Left ventricle myocardium inferior (tissue), 1 donor: Measurements from ENCODE around the gene NDUFA13. TPM values are rescaled to one million over a fixed set of nuclear protein-coding genes. Genes with fewer than 3 reads are reported as not detected.

Source experiments
- DNase-seq: peaks from one replicate; pipeline ENCODE4 v3.0.0-alpha.2; 2020
- H3K27ac ChIP-seq: fragments of 200-600 bp; replicated peaks from 2 replicates; pipeline ENCODE4 v1.8.0; 2021
- H3K27me3 ChIP-seq: fragments of 200-600 bp; 2 replicates; pipeline ENCODE4 v1.8.0; 2021; ENCODE audit warnings: low read depth
- H3K36me3 ChIP-seq: fragments of 200-600 bp; 2 replicates; pipeline ENCODE4 v1.8.0; 2021
- H3K4me1 ChIP-seq: fragments of 200-600 bp; 2 replicates; pipeline ENCODE4 v1.8.0; 2021
- H3K4me3 ChIP-seq: fragments of 200-600 bp; 2 replicates; pipeline ENCODE4 v1.8.0; 2021; ENCODE audit warnings: mild to moderate bottlenecking, moderate library complexity
- H3K9me3 ChIP-seq: fragments of 200-600 bp; replicated peaks from 2 replicates; pipeline ENCODE4 v1.8.0; 2021
- intact Hi-C: fragments of 100-400 bp; cut with micrococcal nuclease; formaldehyde crosslinking; loops from one replicate; pipeline ENCODE4 v1.11.0; 2022
- total RNA-seq: library from RNA; stranded (reverse); fragmentation: NEBNext Ultra II Directional; extraction: Animal tissue kit (Norgen Biotek cat#: 25700); gene quantifications from one replicate; pipeline ENCODE4 v1.2.1, GENCODE V29; 2021
- TF ChIP-seq, protein P1 (sequence below): fragments of 200-600 bp; IDR thresholded peaks from 2 replicates; pipeline ENCODE4 v1.8.0; 2021; ENCODE audit warnings: antibody characterized with exemption, mild to moderate bottlenecking, borderline replicate concordance
- donor health status: DM: no; HTN: yes; CAD: no; lungs with severe emphysema.

The NDUFA13 gene
- total RNA-seq, 1 donor from 2014 or later = 1,029 TPM

DNA sequence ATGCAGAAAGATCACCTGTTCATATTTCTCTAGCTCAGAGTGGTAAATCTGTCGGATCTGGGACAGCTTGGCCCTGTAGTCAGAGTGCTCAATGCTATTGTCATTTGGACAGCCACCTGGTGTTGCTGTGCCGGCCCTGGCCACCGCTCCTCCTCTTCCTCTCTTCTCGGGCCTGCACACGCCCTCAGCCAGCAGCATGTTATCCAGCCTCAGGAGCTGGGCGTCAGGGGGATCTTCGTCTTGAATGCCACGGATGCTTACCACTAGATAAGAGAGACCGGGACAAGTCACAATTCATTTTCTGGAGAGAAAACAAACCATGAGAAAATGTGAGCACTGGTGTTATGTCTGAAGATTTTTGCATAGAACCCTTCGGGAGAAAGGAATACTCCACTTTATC lies 54.5 kb downstream of the NDUFA13 start:
- Histone ChIP-seq H3K9me3 (no peaks in the 10 kb centered on the region), H3K27me3 (no peaks in the 10 kb centered on the region), H3K27ac (no peak overlapping the region), H3K4me1 (no peaks in the 10 kb centered on the region), H3K4me3 (no peak overlapping the region), H3K36me3 (no peaks in the 10 kb centered on the region)
- no peak for DNase-seq
- TF ChIP-seq, protein P1, sequence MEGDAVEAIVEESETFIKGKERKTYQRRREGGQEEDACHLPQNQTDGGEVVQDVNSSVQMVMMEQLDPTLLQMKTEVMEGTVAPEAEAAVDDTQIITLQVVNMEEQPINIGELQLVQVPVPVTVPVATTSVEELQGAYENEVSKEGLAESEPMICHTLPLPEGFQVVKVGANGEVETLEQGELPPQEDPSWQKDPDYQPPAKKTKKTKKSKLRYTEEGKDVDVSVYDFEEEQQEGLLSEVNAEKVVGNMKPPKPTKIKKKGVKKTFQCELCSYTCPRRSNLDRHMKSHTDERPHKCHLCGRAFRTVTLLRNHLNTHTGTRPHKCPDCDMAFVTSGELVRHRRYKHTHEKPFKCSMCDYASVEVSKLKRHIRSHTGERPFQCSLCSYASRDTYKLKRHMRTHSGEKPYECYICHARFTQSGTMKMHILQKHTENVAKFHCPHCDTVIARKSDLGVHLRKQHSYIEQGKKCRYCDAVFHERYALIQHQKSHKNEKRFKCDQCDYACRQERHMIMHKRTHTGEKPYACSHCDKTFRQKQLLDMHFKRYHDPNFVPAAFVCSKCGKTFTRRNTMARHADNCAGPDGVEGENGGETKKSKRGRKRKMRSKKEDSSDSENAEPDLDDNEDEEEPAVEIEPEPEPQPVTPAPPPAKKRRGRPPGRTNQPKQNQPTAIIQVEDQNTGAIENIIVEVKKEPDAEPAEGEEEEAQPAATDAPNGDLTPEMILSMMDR = no peak
- intact Hi-C loops = no loop called here

DNA sequence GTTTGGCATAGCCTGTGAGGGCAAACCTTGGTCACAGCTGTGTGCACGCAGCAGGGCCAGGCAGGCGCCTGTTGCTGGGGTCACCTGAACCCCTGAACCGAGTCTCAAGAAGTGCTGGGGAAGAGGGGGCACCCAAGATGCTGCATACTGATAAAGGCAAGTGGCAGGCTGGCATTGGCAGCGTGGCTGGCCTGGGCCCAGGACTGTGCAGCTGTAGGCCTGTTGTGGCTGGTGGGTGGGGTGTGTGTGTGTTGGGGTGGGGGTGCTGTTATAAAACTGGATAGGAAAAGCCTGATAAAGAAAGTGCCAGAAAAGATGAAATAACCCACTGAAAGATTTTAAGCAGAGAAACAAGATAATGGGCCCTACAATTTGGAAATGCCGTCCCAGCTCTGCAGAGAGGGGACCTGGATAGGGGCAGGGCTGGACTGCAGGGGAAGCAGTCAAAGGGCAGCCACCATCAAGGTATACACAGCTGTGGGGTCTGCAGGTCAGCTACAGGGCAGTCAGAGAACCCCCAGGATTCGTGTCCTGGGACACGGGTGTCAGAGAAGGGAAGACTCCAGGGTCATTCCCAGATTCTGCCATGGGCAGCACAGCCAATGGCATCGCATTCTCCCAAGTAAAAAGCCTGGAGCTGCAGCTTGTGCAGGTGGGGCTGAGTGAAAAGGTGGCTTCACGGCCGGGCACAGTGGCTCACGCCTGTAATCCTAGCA lies 55.2 kb downstream of the NDUFA13 start:
- no peak for DNase-seq
- TF ChIP-seq, protein P1 = no peak
- H3K27me3 ChIP-seq = no peaks in the 10 kb centered on the region
- H3K9me3 ChIP-seq = no peaks in the 10 kb centered on the region
- intact Hi-C loops = no loop called here
- H3K4me1 ChIP-seq = no peaks in the 10 kb centered on the region
- no peaks in the 10 kb centered on the region for H3K36me3 ChIP-seq
- no peak overlapping the region for H3K27ac ChIP-seq
- no peak overlapping the region for H3K4me3 ChIP-seq

DNA sequence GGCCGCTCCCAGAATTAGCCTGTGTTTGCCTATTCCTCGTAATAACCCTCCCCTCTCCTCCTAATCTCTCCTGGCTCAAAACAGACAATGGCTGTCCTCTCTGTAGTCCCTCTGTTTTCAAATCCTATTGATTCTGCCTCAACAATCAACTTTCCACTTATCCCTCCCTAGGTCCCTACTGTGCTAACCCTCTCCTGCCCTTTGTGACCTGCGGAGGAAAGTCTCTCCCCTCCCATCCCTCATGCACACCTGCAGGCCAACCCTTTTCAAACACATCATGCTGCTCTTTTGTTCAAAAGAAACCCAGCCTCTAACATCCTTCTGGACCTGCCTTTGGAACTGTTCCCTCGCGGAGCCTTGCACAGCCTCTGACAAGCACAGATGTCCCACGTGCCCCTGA lies 59.4 kb downstream of the NDUFA13 start:
- no peaks in the 10 kb centered on the region for H3K27me3 ChIP-seq
- no peak overlapping the region for H3K4me3 ChIP-seq
- intact Hi-C loops = no loop called here
- DNase-seq = no peak
- TF ChIP-seq, protein P1 = no peak
- H3K36me3 ChIP-seq = no peaks in the 10 kb centered on the region
- H3K9me3 ChIP-seq = no peaks in the 10 kb centered on the region
- no peaks in the 10 kb centered on the region for H3K4me1 ChIP-seq
- H3K27ac ChIP-seq = no peak overlapping the region

Other genes with a start within 250 kb of the NDUFA13 start
- 0.30 TPM for gene TM6SF2, start 242.9 kb upstream of the NDUFA13 start, total RNA-seq
- 44.7 TPM for gene SUGP1, start 195.7 kb upstream of the NDUFA13 start, total RNA-seq
- gene MAU2, start 195.4 kb upstream of the NDUFA13 start, total RNA-seq = 33.0 TPM
- 24.1 TPM for gene GATAD2A, start 110.5 kb upstream of the NDUFA13 start, total RNA-seq
- 0.77 TPM for gene TSSK6, start 677 bp upstream of the NDUFA13 start, total RNA-seq
- gene YJEFN3, start 12.7 kb downstream of the NDUFA13 start, total RNA-seq = 7.8 TPM
- 0.08 TPM for gene CILP2, start 22.0 kb downstream of the NDUFA13 start, total RNA-seq
- not detected for gene PBX4, start 102.5 kb downstream of the NDUFA13 start, total RNA-seq
- 0.88 TPM for gene LPAR2, start 112.0 kb downstream of the NDUFA13 start, total RNA-seq
- gene GMIP, start 127.4 kb downstream of the NDUFA13 start, total RNA-seq = 3.0 TPM
- gene ATP13A1, start 147.5 kb downstream of the NDUFA13 start, total RNA-seq = 16.5 TPM
- gene ZNF101, start 152.6 kb downstream of the NDUFA13 start, total RNA-seq = 4.2 TPM
- 3.7 TPM for gene ZNF14, start 216.9 kb downstream of the NDUFA13 start, total RNA-seq